Measurements from ENCODE around the gene NOLC1.

- TF ChIP-seq CTCF (IDR thresholded peaks at IDR 0.05; ENCODE audit: low read depth, low read length, poor library complexity, severe bottlenecking) = no peak
- no peak for TF ChIP-seq EZH2phosphoT487 (IDR thresholded peaks at IDR 0.05; ENCODE audit: borderline replicate concordance, low read length)
These were observed 38.8 kb upstream of the NOLC1 start for GRCh38 chr10:102113261-102113955.

Measured in DOHH2 (cell line).